Muscle layer of colon (tissue), 2 donors: ENCODE results near the gene STEAP4.

Experiments
- H3K27ac ChIP-seq: one replicate; pipeline ENCODE4 v1.7.0; 2013; ENCODE audit warnings: low read depth, mild to moderate bottlenecking, low read length, moderate library complexity
- H3K27me3 ChIP-seq, 2 donors: one replicate each; pipeline ENCODE4 v1.7.0; 2013; ENCODE audit warnings: low read length in 2 of 2, mild to moderate bottlenecking in 2 of 2; ENCODE audit not compliant: insufficient read depth in 2 of 2, control insufficient read depth in 1 of 2
- H3K36me3 ChIP-seq: one replicate; pipeline ENCODE4 v1.7.0; 2013; ENCODE audit warnings: mild to moderate bottlenecking, low read length; ENCODE audit not compliant: insufficient read depth
- H3K4me1 ChIP-seq: one replicate; pipeline ENCODE4 v1.7.0; 2013; ENCODE audit warnings: mild to moderate bottlenecking, low read length; ENCODE audit not compliant: insufficient read depth
- H3K4me3 ChIP-seq, 2 donors: one replicate each; pipeline ENCODE4 v1.7.0; 2013; ENCODE audit warnings: low read length in 2 of 2, low read depth in 1 of 2, mild to moderate bottlenecking in 1 of 2, moderate library complexity in 1 of 2
- H3K9ac ChIP-seq: one replicate; pipeline ENCODE4 v1.7.0; 2013; ENCODE audit warnings: low read length
- H3K9me3 ChIP-seq: one replicate; pipeline ENCODE4 v1.7.0; 2013; ENCODE audit warnings: mild to moderate bottlenecking, low read length
- donor health status: abdominal sarcoma.
- donor health status: Adenocarcinoma of cecum.

Gene STEAP4

DNA sequence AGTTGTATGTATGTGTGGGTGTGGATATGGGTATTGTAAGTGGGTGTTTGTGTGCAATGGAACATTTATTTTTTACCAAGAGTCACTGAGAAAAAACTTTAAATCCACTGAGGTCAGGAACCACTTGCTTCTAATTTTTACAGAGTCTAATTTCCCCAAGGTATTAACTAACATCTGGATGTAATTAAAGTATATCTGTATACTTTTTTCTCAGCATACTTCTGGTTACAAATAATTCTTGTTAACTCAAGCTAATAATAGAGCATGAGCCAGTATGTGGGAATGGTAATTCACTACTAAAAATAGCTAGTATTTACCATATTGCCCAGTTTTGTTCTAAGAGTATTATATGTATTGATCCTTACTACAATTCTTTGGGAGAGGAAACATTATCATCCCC, 24.6 kb upstream of the STEAP4 start:
- H3K9me3 ChIP-seq: no peaks in the 10 kb centered on the region
- no peaks in the 10 kb centered on the region for H3K36me3 ChIP-seq
- H3K4me3 ChIP-seq: no peak overlapping the region
- no peak overlapping the region for H3K27ac ChIP-seq
- H3K4me1 ChIP-seq: no peaks in the 10 kb centered on the region
- H3K27me3 ChIP-seq: no peaks in the 10 kb centered on the region
- no peak overlapping the region for H3K9ac ChIP-seq

GRCh38 chr7:88329532-88330463, 23.1 kb upstream of the STEAP4 start:
- Histone ChIP-seq H3K27ac (no peak overlapping the region), H3K9ac (no peak overlapping the region), H3K27me3 (no peaks in the 10 kb centered on the region), H3K4me3 (no peak overlapping the region), H3K9me3 (no peaks in the 10 kb centered on the region), H3K4me1 (no peaks in the 10 kb centered on the region), H3K36me3 (no peaks in the 10 kb centered on the region)

DNA sequence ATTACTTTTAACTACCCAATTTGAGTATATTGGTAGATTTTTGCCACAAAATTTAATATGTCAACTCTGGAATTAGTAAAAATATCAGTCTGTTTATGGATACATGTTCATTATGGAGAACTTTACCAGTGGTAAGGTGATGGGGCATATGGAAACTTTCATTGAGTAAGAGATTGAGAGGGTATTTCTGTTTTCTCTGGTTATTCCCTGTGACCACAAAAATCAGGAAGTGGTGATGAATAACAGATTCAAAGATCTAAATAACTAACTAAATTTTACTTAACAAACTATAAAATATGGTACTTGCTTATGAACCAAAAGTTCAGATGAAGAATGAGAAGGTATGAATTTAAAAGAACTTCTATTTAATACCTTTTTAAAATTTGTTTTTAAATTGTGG, 22.1 kb upstream of the STEAP4 start:
- H3K27me3 ChIP-seq: no peaks in the 10 kb centered on the region
- no peak overlapping the region for H3K9ac ChIP-seq
- no peak overlapping the region for H3K27ac ChIP-seq
- no peaks in the 10 kb centered on the region for H3K9me3 ChIP-seq
- no peaks in the 10 kb centered on the region for H3K4me1 ChIP-seq
- no peak overlapping the region for H3K4me3 ChIP-seq
- H3K36me3 ChIP-seq: no peaks in the 10 kb centered on the region

DNA sequence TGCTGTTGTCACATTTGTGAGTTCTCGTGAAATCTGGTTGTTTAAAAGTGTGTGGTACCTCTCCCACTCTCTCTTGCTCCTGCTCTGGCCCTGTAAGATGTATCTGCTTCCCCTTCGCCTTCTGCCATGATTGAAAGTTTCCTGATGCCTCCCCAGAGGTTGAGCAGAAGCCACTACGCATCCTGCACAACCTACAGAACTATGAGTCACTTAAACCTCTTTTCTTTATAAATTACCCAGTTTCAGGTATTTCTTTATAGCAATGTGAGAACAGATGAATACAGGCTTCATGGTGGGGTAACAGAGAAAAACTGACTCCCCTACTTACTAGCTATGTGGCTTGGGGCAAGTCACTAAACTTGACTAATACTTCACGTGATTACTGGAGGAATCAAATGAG, 18.0 kb upstream of the STEAP4 start:
- Histone ChIP-seq H3K36me3 (no peaks in the 10 kb centered on the region), H3K9ac (no peak overlapping the region), H3K9me3 (no peaks in the 10 kb centered on the region), H3K27ac (no peak overlapping the region), H3K4me1 (no peaks in the 10 kb centered on the region), H3K27me3 (no peaks in the 10 kb centered on the region), H3K4me3 (no peak overlapping the region)

DNA sequence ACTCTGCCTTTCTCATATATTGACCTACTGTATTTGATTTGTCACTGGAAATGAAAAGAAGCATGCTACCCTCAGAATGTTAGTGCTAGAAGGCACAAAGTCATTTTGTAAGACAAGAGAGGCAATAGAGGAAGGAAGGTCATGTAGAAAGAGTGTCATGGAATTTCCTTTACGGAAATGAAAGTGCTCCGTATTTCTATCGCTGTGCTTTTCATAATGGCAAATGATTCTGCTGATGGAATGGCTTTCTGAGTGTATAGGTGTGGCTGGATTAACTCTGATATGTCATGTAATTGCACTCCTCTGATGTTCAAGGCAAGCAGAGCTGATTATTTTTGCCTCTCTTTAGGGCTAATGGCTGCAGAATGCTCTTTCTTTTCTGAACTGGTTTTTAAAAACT, 15.5 kb upstream of the STEAP4 start:
- Histone ChIP-seq H3K9ac (no peak overlapping the region), H3K27ac (no peak overlapping the region), H3K27me3 (no peaks in the 10 kb centered on the region), H3K4me1 (no peaks in the 10 kb centered on the region), H3K4me3 (no peak overlapping the region), H3K36me3 (no peaks in the 10 kb centered on the region), H3K9me3 (no peaks in the 10 kb centered on the region)

GRCh38 chr7:88321694-88322093, 15.0 kb upstream of the STEAP4 start:
- Histone ChIP-seq H3K27ac (no peak overlapping the region), H3K36me3 (no peaks in the 10 kb centered on the region)

GRCh38 chr7:88318196-88318595, 11.5 kb upstream of the STEAP4 start:
- Histone ChIP-seq H3K9ac (no peak overlapping the region), H3K9me3 (no peaks in the 10 kb centered on the region), H3K27ac (no peak overlapping the region), H3K4me1 (no peaks in the 10 kb centered on the region), H3K4me3 (no peak overlapping the region), H3K27me3 (no peaks in the 10 kb centered on the region), H3K36me3 (no peaks in the 10 kb centered on the region)

More at GRCh38 chr7:88321694-88322093, 15.0 kb upstream of the STEAP4 start:
- Histone ChIP-seq H3K9me3 (no peaks in the 10 kb centered on the region), H3K27me3 (no peaks in the 10 kb centered on the region), H3K4me3 (no peak overlapping the region), H3K4me1 (no peaks in the 10 kb centered on the region), H3K9ac (no peak overlapping the region)

DNA sequence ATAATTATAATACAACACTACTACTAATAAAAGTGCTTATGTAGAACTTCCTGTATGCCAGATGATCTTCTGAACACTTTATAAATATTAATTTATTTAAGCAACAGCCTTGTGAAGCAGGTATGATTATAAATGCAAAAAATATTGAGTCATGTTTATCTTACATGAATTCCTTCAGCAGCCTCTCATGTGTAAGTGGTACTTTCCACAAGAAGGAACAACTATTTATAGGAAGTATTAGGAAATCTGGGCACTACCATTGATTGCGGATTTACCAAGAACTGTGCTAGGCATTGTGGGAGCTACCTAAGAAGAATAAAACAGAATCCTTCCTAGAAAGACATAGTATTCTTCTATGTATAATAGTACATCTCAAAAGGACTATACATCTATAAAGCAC, 10.7 kb upstream of the STEAP4 start:
- no peaks in the 10 kb centered on the region for H3K4me1 ChIP-seq
- no peaks in the 10 kb centered on the region for H3K9me3 ChIP-seq
- no peak overlapping the region for H3K9ac ChIP-seq
- H3K27ac ChIP-seq: no peak overlapping the region
- H3K27me3 ChIP-seq: no peaks in the 10 kb centered on the region
- H3K36me3 ChIP-seq: no peaks in the 10 kb centered on the region
- H3K4me3 ChIP-seq: no peak overlapping the region

DNA sequence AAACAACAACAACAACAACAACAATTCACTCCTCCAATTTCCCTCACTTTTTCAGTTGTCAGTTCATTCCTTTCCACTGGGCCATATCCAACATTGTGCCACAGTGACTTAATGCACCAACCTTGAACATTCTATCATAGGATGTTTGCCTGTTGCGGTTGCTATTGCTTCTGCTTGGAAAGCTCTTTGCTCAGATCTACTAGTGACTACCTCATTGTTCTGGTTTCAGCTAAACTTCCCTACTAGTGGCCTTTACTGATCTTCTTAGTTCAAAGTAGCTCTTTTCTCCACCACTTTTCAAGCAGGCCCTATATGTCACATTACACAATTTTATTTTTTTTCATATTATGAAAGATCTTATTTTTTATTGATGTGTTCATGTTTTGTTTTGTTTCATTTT, 9.8 kb upstream of the STEAP4 start:
- H3K4me1 ChIP-seq: no peaks in the 10 kb centered on the region
- no peak overlapping the region for H3K27ac ChIP-seq
- H3K9ac ChIP-seq: no peak overlapping the region
- no peaks in the 10 kb centered on the region for H3K36me3 ChIP-seq
- no peaks in the 10 kb centered on the region for H3K9me3 ChIP-seq
- no peaks in the 10 kb centered on the region for H3K27me3 ChIP-seq
- H3K4me3 ChIP-seq: no peak overlapping the region

- H3K9ac ChIP-seq: no peak overlapping the region
- H3K27ac ChIP-seq: no peak overlapping the region
- no peaks in the 10 kb centered on the region for H3K36me3 ChIP-seq
- no peak overlapping the region for H3K4me3 ChIP-seq
- H3K4me1 ChIP-seq: no peaks in the 10 kb centered on the region
- no peaks in the 10 kb centered on the region for H3K27me3 ChIP-seq
- no peaks in the 10 kb centered on the region for H3K9me3 ChIP-seq
Observed at GRCh38 chr7:88315522-88315921, 8.8 kb upstream of the STEAP4 start.

DNA sequence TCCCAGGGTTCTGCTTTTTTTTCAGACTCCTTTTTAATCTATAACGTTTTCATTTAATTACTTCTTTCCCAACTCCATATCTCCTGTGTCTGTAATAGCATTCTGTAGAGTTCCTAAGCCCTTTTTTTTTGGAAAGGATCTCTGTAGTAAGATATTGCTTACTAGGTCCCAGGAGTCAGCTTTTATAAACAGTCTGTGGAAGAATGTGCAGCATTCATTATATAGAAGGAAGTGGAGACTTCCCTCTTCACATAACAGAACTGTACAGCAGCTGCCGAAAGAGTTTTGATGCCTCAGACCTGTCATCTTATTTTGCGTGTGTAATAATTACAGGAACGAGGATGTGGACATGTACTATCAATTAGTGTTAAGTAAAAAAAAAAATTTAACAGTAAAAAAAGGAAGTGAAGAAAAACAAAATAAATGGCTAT, 7.4 kb upstream of the STEAP4 start:
- H3K27ac ChIP-seq: no peak overlapping the region
- no peaks in the 10 kb centered on the region for H3K4me1 ChIP-seq
- H3K9me3 ChIP-seq: no peaks in the 10 kb centered on the region
- H3K36me3 ChIP-seq: no peaks in the 10 kb centered on the region
- H3K9ac ChIP-seq: no peak overlapping the region
- no peak overlapping the region for H3K4me3 ChIP-seq
- H3K27me3 ChIP-seq: no peaks in the 10 kb centered on the region

- H3K36me3 ChIP-seq: no peaks in the 10 kb centered on the region
- H3K4me1 ChIP-seq: no peaks in the 10 kb centered on the region
- H3K9me3 ChIP-seq: no peaks in the 10 kb centered on the region
- no peaks in the 10 kb centered on the region for H3K27me3 ChIP-seq
- H3K9ac ChIP-seq: no peak overlapping the region
- no peak overlapping the region for H3K4me3 ChIP-seq
- H3K27ac ChIP-seq: no peak overlapping the region
Observed at GRCh38 chr7:88312061-88312663, 5.5 kb upstream of the STEAP4 start.
